ENCODE data around the gene THOC5. TPM values are rescaled to one million over a fixed set of nuclear protein-coding genes. Genes with fewer than 3 reads are reported as not detected.

Gene THOC5
- polyA plus RNA-seq, 1 donor from 2014 or later: 33.4 TPM

DNA sequence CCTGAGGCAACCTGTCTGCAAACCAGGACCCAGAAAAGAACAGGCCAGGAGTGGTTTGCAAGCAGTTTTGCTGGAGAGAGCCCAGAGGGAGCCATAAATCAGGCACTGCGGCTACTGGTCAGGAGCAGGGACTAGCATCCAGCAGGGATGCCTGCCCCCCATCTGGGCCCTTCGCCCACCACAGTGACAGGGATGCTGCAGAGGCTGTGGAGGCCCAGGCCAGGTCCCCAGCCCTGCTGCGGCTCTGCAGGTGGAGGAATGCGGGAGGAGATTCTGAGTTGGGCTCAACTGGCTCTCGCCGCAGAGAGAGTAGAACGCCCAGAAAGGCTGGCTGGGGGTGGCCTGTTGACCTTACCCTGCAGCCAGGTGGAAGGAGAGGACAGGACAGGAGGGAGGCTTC, 89.9 kb downstream of the THOC5 start:
- Histone ChIP-seq H3K9me3 (ENCODE audit: low read length) (no peaks in the 10 kb centered on the region), H3K9me2 (ENCODE audit: insufficient read depth, low read length) (no peaks in the 10 kb centered on the region), H3K4me2 (ENCODE audit: low read length) (no peak overlapping the region), H4K20me1 (ENCODE audit: insufficient read depth) (no peaks in the 10 kb centered on the region), H3K9ac (ENCODE audit: low read length) (no peak overlapping the region), H3K79me2 (replicated peaks; ENCODE audit: insufficient read depth, low read length) (no peaks in the 10 kb centered on the region), H2AFZ (ENCODE audit: low read depth, low read length) (no peak overlapping the region), H3F3A (ENCODE audit: insufficient read depth, low read length, poor library complexity, severe bottlenecking) (no peaks in the 10 kb centered on the region), H3K36me3 (ENCODE audit: insufficient read depth, low read length) (no peaks in the 10 kb centered on the region), H3K27me3 (ENCODE audit: insufficient read depth, low read depth, low read length) (no peaks in the 10 kb centered on the region), H3K27ac (ENCODE audit: low read length) (no peak overlapping the region), H3K4me3 (ENCODE audit: low read length) (no peak overlapping the region)
- TF ChIP-seq RAD21 (conservative IDR thresholded peaks at IDR 0.05) (no peak), MXI1 (conservative IDR thresholded peaks at IDR 0.05; ENCODE audit: poor library complexity, severe bottlenecking) (no peak), TAF1 (IDR thresholded peaks at IDR 0.05; ENCODE audit: low read depth) (no peak), REST (IDR thresholded peaks at IDR 0.05; ENCODE audit: borderline replicate concordance) (no peak), EZH2 (IDR thresholded peaks at IDR 0.05; ENCODE audit: borderline replicate concordance, insufficient read depth, low read length, poor library complexity, severe bottlenecking) (no peak), POLR2AphosphoS5 (IDR thresholded peaks at IDR 0.05) (no peak), EP300 (conservative IDR thresholded peaks at IDR 0.05; ENCODE audit: poor library complexity, severe bottlenecking) (no peak), SMC3 (conservative IDR thresholded peaks at IDR 0.05; ENCODE audit: poor library complexity) (no peak)
- TF ChIP-seq, protein P1, sequence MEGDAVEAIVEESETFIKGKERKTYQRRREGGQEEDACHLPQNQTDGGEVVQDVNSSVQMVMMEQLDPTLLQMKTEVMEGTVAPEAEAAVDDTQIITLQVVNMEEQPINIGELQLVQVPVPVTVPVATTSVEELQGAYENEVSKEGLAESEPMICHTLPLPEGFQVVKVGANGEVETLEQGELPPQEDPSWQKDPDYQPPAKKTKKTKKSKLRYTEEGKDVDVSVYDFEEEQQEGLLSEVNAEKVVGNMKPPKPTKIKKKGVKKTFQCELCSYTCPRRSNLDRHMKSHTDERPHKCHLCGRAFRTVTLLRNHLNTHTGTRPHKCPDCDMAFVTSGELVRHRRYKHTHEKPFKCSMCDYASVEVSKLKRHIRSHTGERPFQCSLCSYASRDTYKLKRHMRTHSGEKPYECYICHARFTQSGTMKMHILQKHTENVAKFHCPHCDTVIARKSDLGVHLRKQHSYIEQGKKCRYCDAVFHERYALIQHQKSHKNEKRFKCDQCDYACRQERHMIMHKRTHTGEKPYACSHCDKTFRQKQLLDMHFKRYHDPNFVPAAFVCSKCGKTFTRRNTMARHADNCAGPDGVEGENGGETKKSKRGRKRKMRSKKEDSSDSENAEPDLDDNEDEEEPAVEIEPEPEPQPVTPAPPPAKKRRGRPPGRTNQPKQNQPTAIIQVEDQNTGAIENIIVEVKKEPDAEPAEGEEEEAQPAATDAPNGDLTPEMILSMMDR (IDR thresholded peaks at IDR 0.05; ENCODE audit: poor library complexity, severe bottlenecking): no peak

- no peaks in the 10 kb centered on the region for H3K36me3 ChIP-seq (ENCODE audit: insufficient read depth, low read length)
- no peak overlapping the region for H3K9ac ChIP-seq (ENCODE audit: low read length)
- no peaks in the 10 kb centered on the region for H3K27me3 ChIP-seq (ENCODE audit: insufficient read depth, low read depth, low read length)
- no peaks in the 10 kb centered on the region for H4K20me1 ChIP-seq (ENCODE audit: insufficient read depth)
- H3F3A ChIP-seq (ENCODE audit: insufficient read depth, low read length, poor library complexity, severe bottlenecking): no peaks in the 10 kb centered on the region
- no peak for TF ChIP-seq SMC3 (conservative IDR thresholded peaks at IDR 0.05; ENCODE audit: poor library complexity)
- no peak for TF ChIP-seq POLR2AphosphoS5 (IDR thresholded peaks at IDR 0.05)
- no peak for TF ChIP-seq TAF1 (IDR thresholded peaks at IDR 0.05; ENCODE audit: low read depth)
- no peak for TF ChIP-seq REST (IDR thresholded peaks at IDR 0.05; ENCODE audit: borderline replicate concordance)
- TF ChIP-seq MXI1 (conservative IDR thresholded peaks at IDR 0.05; ENCODE audit: poor library complexity, severe bottlenecking): no peak
- no peak for TF ChIP-seq RAD21 (conservative IDR thresholded peaks at IDR 0.05)
- no peak for TF ChIP-seq EZH2 (IDR thresholded peaks at IDR 0.05; ENCODE audit: borderline replicate concordance, insufficient read depth, low read length, poor library complexity, severe bottlenecking)
- no peak for TF ChIP-seq EP300 (conservative IDR thresholded peaks at IDR 0.05; ENCODE audit: poor library complexity, severe bottlenecking)
- TF ChIP-seq, protein P1 (IDR thresholded peaks at IDR 0.05; ENCODE audit: poor library complexity, severe bottlenecking): no peak
- H3K27ac ChIP-seq (ENCODE audit: low read length): no peak overlapping the region
- H3K9me3 ChIP-seq (ENCODE audit: low read length): no peaks in the 10 kb centered on the region
- no peaks in the 10 kb centered on the region for H3K79me2 ChIP-seq (replicated peaks; ENCODE audit: insufficient read depth, low read length)
- H3K4me2 ChIP-seq (ENCODE audit: low read length): no peak overlapping the region
- H3K4me3 ChIP-seq (ENCODE audit: low read length): no peak overlapping the region
- H3K9me2 ChIP-seq (ENCODE audit: insufficient read depth, low read length): no peaks in the 10 kb centered on the region
- H2AFZ ChIP-seq (ENCODE audit: low read depth, low read length): no peak overlapping the region
Observed at GRCh38 chr22:29461263-29461662, 92.3 kb downstream of the THOC5 start.
